Left ventricle myocardium inferior (tissue), 1 donor: ENCODE measurements around the gene SAMD4A. TPM values are rescaled to one million over a fixed set of nuclear protein-coding genes. Genes with fewer than 3 reads are reported as not detected.

Source experiments
- DNase-seq: peaks from one replicate; pipeline ENCODE4 v3.0.0-alpha.2; 2020
- H3K27ac ChIP-seq: fragments of 200-600 bp; replicated peaks from 2 replicates; pipeline ENCODE4 v1.8.0; 2021
- H3K27me3 ChIP-seq: fragments of 200-600 bp; 2 replicates; pipeline ENCODE4 v1.8.0; 2021; ENCODE audit warnings: low read depth
- H3K36me3 ChIP-seq: fragments of 200-600 bp; 2 replicates; pipeline ENCODE4 v1.8.0; 2021
- H3K4me1 ChIP-seq: fragments of 200-600 bp; 2 replicates; pipeline ENCODE4 v1.8.0; 2021
- H3K4me3 ChIP-seq: fragments of 200-600 bp; 2 replicates; pipeline ENCODE4 v1.8.0; 2021; ENCODE audit warnings: mild to moderate bottlenecking, moderate library complexity
- H3K9me3 ChIP-seq: fragments of 200-600 bp; replicated peaks from 2 replicates; pipeline ENCODE4 v1.8.0; 2021
- CTCF ChIP-seq: fragments of 200-600 bp; IDR thresholded peaks from 2 replicates; pipeline ENCODE4 v1.8.0; 2021; ENCODE audit warnings: antibody characterized with exemption, mild to moderate bottlenecking, borderline replicate concordance
- intact Hi-C: fragments of 100-400 bp; cut with micrococcal nuclease; formaldehyde crosslinking; loops from one replicate; pipeline ENCODE4 v1.11.0; 2022
- total RNA-seq: library from RNA; stranded (reverse); fragmentation: NEBNext Ultra II Directional; extraction: Animal tissue kit (Norgen Biotek cat#: 25700); gene quantifications from one replicate; pipeline ENCODE4 v1.2.1, GENCODE V29; 2021
- donor health status: DM: no; HTN: yes; CAD: no; lungs with severe emphysema.

SAMD4A gene
- total RNA-seq, 1 donor from 2014 or later, result 173 TPM

- peaks cover 58% of the 10 kb centered on the region for H3K4me1 ChIP-seq
- DNase-seq, result no peak
- intact Hi-C loops, result no loop called here
- no peak for TF ChIP-seq CTCF
- H3K27me3 ChIP-seq, result no peaks in the 10 kb centered on the region
- no peak overlapping the region for H3K27ac ChIP-seq
- H3K4me3 ChIP-seq, result no peak overlapping the region
- peaks cover 12% of the 10 kb centered on the region for H3K36me3 ChIP-seq
- no peaks in the 10 kb centered on the region for H3K9me3 ChIP-seq
Measured at GRCh38 chr14:54739514-54739913, 172.6 kb downstream of the SAMD4A start.

- Histone ChIP-seq H3K36me3 (peaks cover 12% of the 10 kb centered on the region), H3K4me3 (no peak overlapping the region), H3K9me3 (no peaks in the 10 kb centered on the region), H3K27me3 (no peaks in the 10 kb centered on the region), H3K4me1 (peaks cover 43% of the 10 kb centered on the region), H3K27ac (no peak overlapping the region)
- intact Hi-C loops, result no loop called here
- TF ChIP-seq CTCF, result no peak
- no peak for DNase-seq
Measured at GRCh38 chr14:54742492-54743350, 175.8 kb downstream of the SAMD4A start.

GRCh38 chr14:54743382-54743781, 176.5 kb downstream of the SAMD4A start:
- intact Hi-C loops, result no loop called here
- no peak overlapping the region for H3K27ac ChIP-seq
- no peak overlapping the region for H3K4me3 ChIP-seq
- no peak for DNase-seq
- TF ChIP-seq CTCF, result no peak
- H3K4me1 ChIP-seq, result peaks cover 37% of the 10 kb centered on the region
- peaks cover 13% of the 10 kb centered on the region for H3K36me3 ChIP-seq
- no peaks in the 10 kb centered on the region for H3K27me3 ChIP-seq
- H3K9me3 ChIP-seq, result no peaks in the 10 kb centered on the region

GRCh38 chr14:54746019-54746418, 179.1 kb downstream of the SAMD4A start:
- Histone ChIP-seq H3K4me1 (peaks cover 51% of the 10 kb centered on the region), H3K9me3 (no peaks in the 10 kb centered on the region), H3K27ac (peak overlapping the region; percentile 0), H3K27me3 (no peaks in the 10 kb centered on the region), H3K36me3 (peaks cover 32% of the 10 kb centered on the region), H3K4me3 (no peak overlapping the region)
- DNase-seq, result no peak
- intact Hi-C loops, result no loop called here
- TF ChIP-seq CTCF, result no peak

- H3K36me3 ChIP-seq, result peaks cover 48% of the 10 kb centered on the region
- intact Hi-C loops, result no loop called here
- no peak overlapping the region for H3K27ac ChIP-seq
- no peak overlapping the region for H3K4me3 ChIP-seq
- peaks cover 49% of the 10 kb centered on the region for H3K4me1 ChIP-seq
- H3K27me3 ChIP-seq, result no peaks in the 10 kb centered on the region
- no peaks in the 10 kb centered on the region for H3K9me3 ChIP-seq
- TF ChIP-seq CTCF, result no peak
- no peak for DNase-seq
Measured at GRCh38 chr14:54747616-54748015, 180.7 kb downstream of the SAMD4A start.
